CD14-positive monocyte (primary cell): Measurements from ENCODE around the gene PDCD4. TPM values are rescaled to one million over a fixed set of nuclear protein-coding genes. Genes with fewer than 3 reads are reported as not detected.

Source experiments
- DNase-seq, 3 donors: peaks; one replicate each; pipeline ENCODE4 v3.0.0-alpha.2; 2011 to 2022
- H2AFZ ChIP-seq: 2 replicates; pipeline ENCODE4 v1.6.0; 2012; ENCODE audit warnings: mild to moderate bottlenecking, low read depth, low read length, inconsistent platforms; ENCODE audit not compliant: insufficient read depth, poor library complexity, severe bottlenecking
- H3K27ac ChIP-seq, 2 donors: 1 replicate in 1 of 2; 2 replicates in 1 of 2; pipeline ENCODE4 v1.5.1; 2012 to 2013; ENCODE audit warnings: low read length in 2 of 2, control low read depth in 1 of 2, inconsistent platforms in 1 of 2, low read depth in 1 of 2, mild to moderate bottlenecking in 1 of 2
- H3K27me3 ChIP-seq, 2 donors: one replicate each; pipeline versions ENCODE4 v1.6.0 to v1.6.1; 2011 to 2013; ENCODE audit warnings: low read length in 2 of 2; ENCODE audit not compliant: control insufficient read depth in 2 of 2, insufficient read depth in 2 of 2
- H3K36me3 ChIP-seq, 2 donors: replicated peaks in 1 of 2; 1 replicate in 1 of 2; 2 replicates in 1 of 2; pipeline versions ENCODE4 v1.5.1 to v1.6.1; 2012 to 2013; ENCODE audit warnings: low read length in 2 of 2, control low read depth in 1 of 2, inconsistent platforms in 1 of 2, mild to moderate bottlenecking in 1 of 2; ENCODE audit not compliant: insufficient read depth in 2 of 2, control insufficient read depth in 1 of 2
- H3K4me1 ChIP-seq, 2 donors: 1 replicate in 1 of 2; 2 replicates in 1 of 2; pipeline versions ENCODE4 v1.5.1 to v1.6.1; 2012 to 2013; ENCODE audit warnings: low read length in 2 of 2, control low read depth in 1 of 2, inconsistent platforms in 1 of 2, mild to moderate bottlenecking in 1 of 2, moderate library complexity in 1 of 2; ENCODE audit not compliant: insufficient read depth in 2 of 2, control insufficient read depth in 1 of 2
- H3K4me2 ChIP-seq: replicated peaks from 2 replicates; pipeline ENCODE3; 2012; ENCODE audit warnings: low read length, moderate library complexity, mild to moderate bottlenecking; ENCODE audit not compliant: poor library complexity, severe bottlenecking; ENCODE audit errors: extremely low read depth
- H3K4me3 ChIP-seq, 3 experiments: fragments of 200-600 bp in 1 of 3; sonication (generic) in 1 of 3; replicated peaks in 1 of 3; 1 replicate in 2 of 3; 2 replicates in 1 of 3; pipeline ENCODE4 v1.5.1; 2011 to 2013; ENCODE audit warnings: low read length in 3 of 3, mild to moderate bottlenecking in 3 of 3, control low read depth in 2 of 3, low read depth in 2 of 3, inconsistent platforms in 1 of 3, moderate library complexity in 1 of 3
- H3K79me2 ChIP-seq: 2 replicates; pipeline ENCODE4 v1.6.0; 2012; ENCODE audit warnings: mild to moderate bottlenecking, control low read depth, inconsistent platforms, low read length, moderate library complexity; ENCODE audit not compliant: insufficient read depth
- H3K9ac ChIP-seq: 2 replicates; pipeline ENCODE4 v1.6.0; 2017; ENCODE audit warnings: low read length, mild to moderate bottlenecking; ENCODE audit not compliant: insufficient read depth, poor library complexity, severe bottlenecking
- H3K9me3 ChIP-seq, 2 donors: replicated peaks in 1 of 2; 1 replicate in 1 of 2; 2 replicates in 1 of 2; pipeline versions ENCODE4 v1.5.1 to v1.6.1; 2012 to 2013; ENCODE audit warnings: low read length in 2 of 2, control low read depth in 1 of 2; ENCODE audit not compliant: control insufficient read depth in 1 of 2, insufficient read depth in 1 of 2
- H4K20me1 ChIP-seq: 2 replicates; pipeline ENCODE4 v1.6.0; 2012; ENCODE audit warnings: mild to moderate bottlenecking, low read length, control low read depth, moderate library complexity; ENCODE audit not compliant: insufficient read depth
- H3K27ac Mint-ChIP-seq, 7 donors: one replicate each; pipeline ENCODE4 v1.8.0; 2020; ENCODE audit warnings: mild to moderate bottlenecking in 7 of 7, mixed read lengths in 7 of 7, moderate library complexity in 6 of 7, inconsistent platforms in 2 of 7
- H3K27me3 Mint-ChIP-seq, 3 donors: one replicate each; pipeline ENCODE4 v1.8.0; 2021 to 2022; ENCODE audit warnings: low read depth in 3 of 3, mild to moderate bottlenecking in 3 of 3, mixed read lengths in 3 of 3, moderate library complexity in 3 of 3, inconsistent platforms in 1 of 3
- H3K36me3 Mint-ChIP-seq, 2 donors: one replicate each; pipeline ENCODE4 v1.8.0; 2020; ENCODE audit warnings: mixed read lengths in 2 of 2, inconsistent platforms in 1 of 2, mild to moderate bottlenecking in 1 of 2
- H3K4me1 Mint-ChIP-seq: one replicate; pipeline ENCODE4 v1.8.0; 2020; ENCODE audit warnings: mild to moderate bottlenecking, mixed read lengths
- H3K4me3 Mint-ChIP-seq, 2 donors: one replicate each; pipeline ENCODE4 v1.8.0; 2020; ENCODE audit warnings: mild to moderate bottlenecking in 2 of 2, mixed read lengths in 2 of 2, moderate library complexity in 1 of 2
- H3K9me3 Mint-ChIP-seq, 7 donors: one replicate each; pipeline ENCODE4 v1.8.0; 2020 to 2022; ENCODE audit warnings: mixed read lengths in 7 of 7, mild to moderate bottlenecking in 6 of 7, moderate library complexity in 6 of 7, inconsistent platforms in 2 of 7
- WGBS: methylation state at CpG from one replicate; pipeline ENCODE4 v1.1.5; 2013; ENCODE audit warnings: missing lambda C conversion rate; ENCODE audit not compliant: insufficient coverage; 5-methylcytosine and 5-hydroxymethylcytosine counted together
- intact Hi-C, 2 donors: fragments of 100-400 bp; cut with micrococcal nuclease; formaldehyde crosslinking; loops; one replicate each; pipeline versions ENCODE4 v1.15.0 to v1.15.1; 2023
- polyA plus RNA-seq, 3 donors: library from polyadenylated mRNA; depleted of rRNA in 1 of 3; unstranded in 2 of 3; stranded (reverse) in 1 of 3; fragments of 300-500 nt in 2 of 3; fragments of >200 nt in 1 of 3; fragmentation: Illumina TruSeq in 2 of 3; gene quantifications; 1 replicate in 2 of 3; 2 replicates in 1 of 3; pipeline ENCODE4 v1.2.3, GENCODE V29; 2012 to 2021
- TF ChIP-seq, protein P1 (sequence below): fragments of 200-600 bp; IDR thresholded peaks from one replicate; pipeline ENCODE4 v1.8.0; 2022; ENCODE audit warnings: antibody characterized with exemption, mild to moderate bottlenecking

The PDCD4 gene
- polyA plus RNA-seq, 3 donors, result 39.8 to 53.4 (median 48.6) TPM

DNA sequence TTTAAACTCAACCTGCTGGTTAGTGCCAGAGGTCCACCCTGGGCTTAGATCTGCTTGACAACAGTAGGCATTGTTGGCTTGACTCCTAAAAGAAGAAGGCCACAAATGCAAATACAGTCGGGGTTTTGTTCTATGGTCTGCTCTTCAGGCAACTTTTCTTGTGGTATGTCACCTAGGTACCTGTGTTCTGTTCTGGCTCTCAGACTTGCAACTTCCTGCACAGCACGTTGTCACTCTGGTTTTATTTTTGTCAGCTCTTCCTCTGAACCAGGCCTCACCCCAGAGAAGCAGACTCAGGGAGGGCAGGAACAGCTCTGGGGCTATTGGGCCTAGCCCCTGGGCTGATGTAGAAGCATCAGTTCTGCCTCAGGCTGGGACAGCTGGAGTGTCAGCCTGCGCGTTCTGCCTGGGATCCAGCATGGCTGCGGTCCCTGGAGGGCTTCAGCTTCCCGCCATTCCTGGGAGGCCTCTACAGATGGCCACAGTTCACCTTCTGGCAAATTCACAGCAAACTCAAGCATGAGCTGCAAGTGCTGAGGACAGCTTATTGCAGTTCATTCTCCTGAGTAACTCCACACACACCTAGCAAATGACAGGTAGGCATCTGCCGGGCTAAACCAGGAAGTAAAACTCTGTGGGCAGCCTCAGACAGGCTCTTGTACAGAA, 11.0 kb upstream of the PDCD4 start:
- peak overlapping the region; percentile 58 for H3K4me2 ChIP-seq
- H3K4me1 ChIP-seq, result peaks cover 87% of the 10 kb centered on the region in 2 donors
- no peaks in the 10 kb centered on the region for H3K9me3 ChIP-seq
- H3K27me3 ChIP-seq, result no peaks in the 10 kb centered on the region
- H3K79me2 ChIP-seq, result no peaks in the 10 kb centered on the region
- Mint-ChIP-seq H3K27me3 (peaks cover 0 to 3% (median 0%) of the 10 kb centered on the region in 3 donors), H3K4me3 (peak overlapping the region in 1 of 2 donors; percentile 26), H3K9me3 (peaks cover 0 to 3% (median 0%) of the 10 kb centered on the region in 7 donors), H3K4me1 (peaks cover 83% of the 10 kb centered on the region), H3K36me3 (peaks cover 0 to 2% of the 10 kb centered on the region in 2 donors), H3K27ac (peak overlapping the region; percentile 93 to 98 (median 97))
- no peak overlapping the region for H2AFZ ChIP-seq
- H3K4me3 ChIP-seq, result peak overlapping the region in 1 of 3 experiments; percentile 61
- intact Hi-C loops, result no loop called here
- H4K20me1 ChIP-seq, result no peaks in the 10 kb centered on the region
- TF ChIP-seq, protein P1, sequence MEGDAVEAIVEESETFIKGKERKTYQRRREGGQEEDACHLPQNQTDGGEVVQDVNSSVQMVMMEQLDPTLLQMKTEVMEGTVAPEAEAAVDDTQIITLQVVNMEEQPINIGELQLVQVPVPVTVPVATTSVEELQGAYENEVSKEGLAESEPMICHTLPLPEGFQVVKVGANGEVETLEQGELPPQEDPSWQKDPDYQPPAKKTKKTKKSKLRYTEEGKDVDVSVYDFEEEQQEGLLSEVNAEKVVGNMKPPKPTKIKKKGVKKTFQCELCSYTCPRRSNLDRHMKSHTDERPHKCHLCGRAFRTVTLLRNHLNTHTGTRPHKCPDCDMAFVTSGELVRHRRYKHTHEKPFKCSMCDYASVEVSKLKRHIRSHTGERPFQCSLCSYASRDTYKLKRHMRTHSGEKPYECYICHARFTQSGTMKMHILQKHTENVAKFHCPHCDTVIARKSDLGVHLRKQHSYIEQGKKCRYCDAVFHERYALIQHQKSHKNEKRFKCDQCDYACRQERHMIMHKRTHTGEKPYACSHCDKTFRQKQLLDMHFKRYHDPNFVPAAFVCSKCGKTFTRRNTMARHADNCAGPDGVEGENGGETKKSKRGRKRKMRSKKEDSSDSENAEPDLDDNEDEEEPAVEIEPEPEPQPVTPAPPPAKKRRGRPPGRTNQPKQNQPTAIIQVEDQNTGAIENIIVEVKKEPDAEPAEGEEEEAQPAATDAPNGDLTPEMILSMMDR, result no peak
- WGBS, result 50% methylated on average over 4 of the region's 7 CpGs
- no peak for DNase-seq
- H3K9ac ChIP-seq, result no peak overlapping the region
- no peaks in the 10 kb centered on the region for H3K36me3 ChIP-seq
- peak overlapping the region; percentile 93 to 98 for H3K27ac ChIP-seq

DNA sequence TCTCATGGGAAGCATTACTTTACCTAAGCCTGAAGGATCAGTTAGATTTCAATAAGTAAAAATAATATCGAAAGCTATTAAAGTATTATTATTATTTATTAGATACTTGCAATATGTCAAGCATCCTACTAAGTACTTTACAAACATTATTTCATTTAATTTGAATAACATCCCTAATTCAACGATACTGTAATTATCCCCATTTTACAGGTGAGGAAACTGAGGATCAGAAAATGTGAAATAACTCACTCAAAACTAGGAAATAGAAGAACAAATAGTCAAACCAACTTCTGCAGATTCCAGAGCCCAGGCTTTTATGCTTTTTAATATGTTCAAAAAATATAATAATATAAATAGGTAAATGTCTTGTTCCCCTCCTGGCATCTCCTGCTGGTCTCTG, 10.3 kb upstream of the PDCD4 start:
- peak overlapping the region; percentile 93 to 98 for H3K27ac ChIP-seq
- H2AFZ ChIP-seq, result no peak overlapping the region
- intact Hi-C loops, result no loop called here

More for the DNA sequence above, 10.3 kb upstream of the PDCD4 start:
- no peaks in the 10 kb centered on the region for H3K9me3 Mint-ChIP-seq
- H3K36me3 ChIP-seq, result no peaks in the 10 kb centered on the region
- no peaks in the 10 kb centered on the region for H3K79me2 ChIP-seq
- no peak overlapping the region for H3K4me3 ChIP-seq
- no CpG with 5 or more reads among the region's 2 CpGs for WGBS
- TF ChIP-seq, protein P1, result no peak
- H3K9me3 ChIP-seq, result no peaks in the 10 kb centered on the region
- H3K27me3 ChIP-seq, result no peaks in the 10 kb centered on the region
- no peak overlapping the region for H3K4me2 ChIP-seq
- H3K4me1 Mint-ChIP-seq, result peaks cover 91% of the 10 kb centered on the region
- DNase-seq, result no peak
- H3K4me3 Mint-ChIP-seq, result no peak overlapping the region
- H3K36me3 Mint-ChIP-seq, result peaks cover 0 to 2% of the 10 kb centered on the region in 2 donors
- peaks cover 0 to 3% (median 0%) of the 10 kb centered on the region in 3 donors for H3K27me3 Mint-ChIP-seq
- H3K27ac Mint-ChIP-seq, result peak overlapping the region; percentile 95 to 99 (median 98)
- peaks cover 94 to 95% of the 10 kb centered on the region in 2 donors for H3K4me1 ChIP-seq
- no peak overlapping the region for H3K9ac ChIP-seq
- no peaks in the 10 kb centered on the region for H4K20me1 ChIP-seq
